GM12878 (cell line): ENCODE results near the gene CNGA4. TPM values are rescaled to one million over a fixed set of nuclear protein-coding genes. Genes with fewer than 3 reads are reported as not detected.

Experiments used
- ATAC-seq: fragments of 200-7000 bp; cut with Tn5 transposase; 3 replicates; pipeline ENCODE4 v1.9.1; 2020; ENCODE audit warnings: mild to moderate bottlenecking, moderate library complexity
- BruUV-seq: library from RNA; stranded (reverse); fragments of 400-500 nt; replicated peaks from 2 replicates; lab custom pipeline; 2021; lab: Mats Ljungman, UMichigan
- CTCF ChIA-PET: fragments of 300-600 bp; sonication (Branson Sonifier 250); formaldehyde crosslinking; extraction: SDS; loops from one replicate; lab custom pipeline; 2021; ENCODE audit warnings: inconsistent platforms; lab: Yijun Ruan, JAX
- POLR2A ChIA-PET: fragments of 350-600 bp; formaldehyde crosslinking; extraction: SDS; loops from one replicate; lab custom pipeline; 2021; ENCODE audit warnings: inconsistent platforms; lab: Charles Lee
- RAD21 ChIA-PET: fragments of 300-600 bp; sonication (Branson Sonifier 250); formaldehyde crosslinking; loops from one replicate; lab custom pipeline; 2023; ENCODE audit warnings: antibody characterized with exemption; ENCODE audit not compliant: unreplicated experiment; lab: Charles Lee
- SMC1A ChIA-PET: fragments of 300-600 bp; sonication (Branson Sonifier 250); formaldehyde crosslinking; loops from one replicate; lab custom pipeline; 2023; ENCODE audit not compliant: unreplicated experiment, uncharacterized antibody; lab: Charles Lee
- DNase-seq: peaks from one replicate; pipeline ENCODE4 v3.0.0-alpha.2; 2011; ENCODE audit warnings: low read depth, low spot score
- FAIRE-seq: peaks from 3 replicates; lab custom pipeline; 2011; peaks lifted over from hg19 to GRCh38; lab: Jason Lieb, UNC
- H2AFZ ChIP-seq: 2 replicates; pipeline ENCODE4 v1.6.0; 2011; ENCODE audit warnings: low read depth, low read length, control low read depth; ENCODE audit not compliant: control insufficient read depth
- H3K27ac ChIP-seq: 2 replicates; pipeline ENCODE4 v1.5.1; 2011; ENCODE audit warnings: control low read depth; ENCODE audit not compliant: control insufficient read depth, insufficient read depth
- H3K27me3 ChIP-seq, 2 experiments: replicated peaks in 1 of 2; 2 replicates each; pipeline versions ENCODE4 v1.6.0 to v1.6.1; 2011; ENCODE audit warnings: low read length in 1 of 2; ENCODE audit not compliant: control insufficient read depth in 2 of 2, insufficient read depth in 2 of 2
- H3K36me3 ChIP-seq, 2 experiments: 2 replicates each; pipeline ENCODE4 v1.5.1; 2011; ENCODE audit warnings: low read length in 1 of 2; ENCODE audit not compliant: control insufficient read depth in 2 of 2, insufficient read depth in 2 of 2
- H3K4me1 ChIP-seq: 2 replicates; pipeline ENCODE4 v1.6.1; 2011; ENCODE audit warnings: mild to moderate bottlenecking, low read length, moderate library complexity, mixed read lengths; ENCODE audit not compliant: control insufficient read depth, insufficient read depth
- H3K4me2 ChIP-seq: 2 replicates; pipeline ENCODE4 v1.6.0; 2011; ENCODE audit warnings: control low read depth; ENCODE audit not compliant: control insufficient read depth, insufficient read depth
- H3K4me3 ChIP-seq: fragments of 200-600 bp; sonication (generic); 2 replicates; pipeline ENCODE4 v1.5.1; 2016
- H3K79me2 ChIP-seq: 2 replicates; pipeline ENCODE4 v1.6.0; 2011; ENCODE audit warnings: low read length; ENCODE audit not compliant: control insufficient read depth, insufficient read depth
- H3K9ac ChIP-seq: 2 replicates; pipeline ENCODE4 v1.8.0; 2011; ENCODE audit warnings: low read length, control low read depth, mixed read lengths; ENCODE audit not compliant: control insufficient read depth, insufficient read depth
- H3K9me3 ChIP-seq: replicated peaks from 3 replicates; pipeline ENCODE4 v1.5.1; 2011; ENCODE audit warnings: mild to moderate bottlenecking, low read length; ENCODE audit not compliant: control insufficient read depth, insufficient read depth
- H4K20me1 ChIP-seq: 2 replicates; pipeline ENCODE4 v1.6.0; 2011; ENCODE audit not compliant: control insufficient read depth, insufficient read depth
- CBFB ChIP-seq: IDR thresholded peaks from 2 replicates; pipeline ENCODE4 v1.6.1; 2016; ENCODE audit warnings: antibody characterized with exemption, low read depth
- CHD2 ChIP-seq: IDR thresholded peaks from 2 replicates; pipeline ENCODE4 v1.6.1; 2011; ENCODE audit warnings: low read depth, low read length, improper control_type of control experiment, borderline replicate concordance
- GABPA ChIP-seq: IDR thresholded peaks from 2 replicates; pipeline ENCODE4 v1.6.1; 2014; ENCODE audit warnings: antibody characterized with exemption, low read depth, mild to moderate bottlenecking, inconsistent platforms
- JUNB ChIP-seq: IDR thresholded peaks from 2 replicates; pipeline ENCODE4 v1.6.1; 2016; ENCODE audit warnings: antibody characterized with exemption, mild to moderate bottlenecking
- MYC ChIP-seq: IDR thresholded peaks from 2 replicates; pipeline ENCODE4 v1.6.1; 2011; ENCODE audit warnings: mild to moderate bottlenecking, low read length, moderate library complexity, inconsistent platforms; ENCODE audit not compliant: insufficient read depth, insufficient replicate concordance, insufficient read length, severe bottlenecking
- NBN ChIP-seq: fragments of 450-650 bp; IDR thresholded peaks from 2 replicates; pipeline ENCODE4 v1.6.1; 2016
- NFIC ChIP-seq: IDR thresholded peaks from 2 replicates; pipeline ENCODE4 v1.6.1; 2012; ENCODE audit warnings: low read depth, mild to moderate bottlenecking, inconsistent platforms, low read length, moderate library complexity
- NR2C2 ChIP-seq: IDR thresholded peaks from 2 replicates; pipeline ENCODE4 v1.6.1; 2011; ENCODE audit warnings: borderline replicate concordance, low read depth; ENCODE audit not compliant: control insufficient read depth, insufficient read length
- RCOR1 ChIP-seq: conservative IDR thresholded peaks from 2 replicates; pipeline ENCODE4 v1.6.1; 2012; ENCODE audit warnings: low read depth, low read length, improper control_type of control experiment
- YBX1 ChIP-seq: fragments of 450-650 bp; IDR thresholded peaks from 2 replicates; pipeline ENCODE4 v1.6.1; 2016; ENCODE audit warnings: antibody characterized with exemption
- WGBS: methylation state at CpG from one replicate; pipeline ENCODE4 v1.1.6; 2016; ENCODE audit warnings: low lambda C conversion rate; ENCODE audit not compliant: insufficient replicate concordance, insufficient coverage; ENCODE audit errors: missing lambda C conversion rate; 5-methylcytosine and 5-hydroxymethylcytosine counted together
- in situ Hi-C: fragments of 300-500 bp; cut with MboI; formaldehyde crosslinking; loops from 9 replicates; pipeline ENCODE4 v1.14.3; 2018; ENCODE audit warnings: mixed read lengths
- intact Hi-C: fragments of 100-400 bp; cut with micrococcal nuclease; formaldehyde crosslinking; loops from one replicate; pipeline ENCODE4 v1.14.2; 2022; ENCODE audit not compliant: unreplicated experiment
- polyA plus RNA-seq, 11 experiments: library from polyadenylated mRNA; depleted of rRNA in 4 of 11; unstranded in 6 of 11; stranded (reverse) in 5 of 11; fragments of >200 nt; fragmentation: Nextera tagmentation in 4 of 11; fragmentation: Illumina TruSeq in 1 of 11; extraction: Ambion mirVana in 4 of 11; extraction: Trizol in 1 of 11; gene quantifications; 1 replicate in 1 of 11; 2 replicates in 10 of 11; pipeline versions ENCODE4 v1.2.1 to v1.2.3, GENCODE V29; 2011 to 2016; ENCODE audit warnings: inconsistent platforms in 2 of 11, missing spikeins in 2 of 11, low read depth in 1 of 11
- total RNA-seq, 4 experiments: library from RNA; depleted of rRNA in 3 of 4; stranded (reverse); fragments of >200 nt in 3 of 4; fragmentation: Illumina TruSeq in 1 of 4; extraction: Trizol in 1 of 4; gene quantifications; 2 replicates each; pipeline versions ENCODE4 v1.2.1 to v1.2.3, GENCODE V29; 2013 to 2021
- TF ChIP-seq, protein P1 (sequence below): IDR thresholded peaks from 2 replicates; pipeline ENCODE4 v1.6.1; 2012; ENCODE audit warnings: low read depth, low read length, improper control_type of control experiment
- TF ChIP-seq, protein P2 (sequence below): fragments of 450-650 bp; IDR thresholded peaks from 2 replicates; pipeline ENCODE4 v1.6.1; 2016; ENCODE audit warnings: mild to moderate bottlenecking, moderate library complexity, borderline replicate concordance

Gene CNGA4
- total and polyA plus RNA-seq, 10 of the 15 experiments (the other 5 are each of a cell fraction or from before 2014, with no cell fraction given), result 0.05 to 0.26 (median 0.07) TPM; not detected in 5

DNA sequence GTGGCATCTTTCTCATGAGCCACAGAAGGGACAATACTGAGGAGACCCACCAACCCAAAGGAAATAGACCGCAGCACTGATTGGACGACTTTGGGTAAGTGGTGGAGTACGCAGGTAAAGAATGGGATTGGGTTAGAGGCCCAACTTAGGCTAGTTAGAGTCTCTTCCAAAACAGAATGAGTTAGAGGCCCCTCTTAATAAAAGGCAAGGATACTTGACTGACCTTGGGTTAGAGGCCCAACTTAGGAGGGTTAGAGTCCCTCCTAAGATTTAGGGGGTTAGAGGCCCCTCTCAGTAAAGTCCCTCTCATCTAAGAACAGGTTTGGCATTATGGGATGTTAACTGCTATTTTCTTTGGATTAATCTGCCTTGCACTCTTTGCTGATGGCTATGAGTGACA is 45.4 kb downstream of the CNGA4 start (continued):
- TF ChIP-seq CHD2 (no peak), JUNB (no peak), MYC (no peak), CBFB (no peak)
- TF ChIP-seq, protein P1, sequence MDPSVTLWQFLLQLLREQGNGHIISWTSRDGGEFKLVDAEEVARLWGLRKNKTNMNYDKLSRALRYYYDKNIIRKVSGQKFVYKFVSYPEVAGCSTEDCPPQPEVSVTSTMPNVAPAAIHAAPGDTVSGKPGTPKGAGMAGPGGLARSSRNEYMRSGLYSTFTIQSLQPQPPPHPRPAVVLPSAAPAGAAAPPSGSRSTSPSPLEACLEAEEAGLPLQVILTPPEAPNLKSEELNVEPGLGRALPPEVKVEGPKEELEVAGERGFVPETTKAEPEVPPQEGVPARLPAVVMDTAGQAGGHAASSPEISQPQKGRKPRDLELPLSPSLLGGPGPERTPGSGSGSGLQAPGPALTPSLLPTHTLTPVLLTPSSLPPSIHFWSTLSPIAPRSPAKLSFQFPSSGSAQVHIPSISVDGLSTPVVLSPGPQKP, result no peak

DNA sequence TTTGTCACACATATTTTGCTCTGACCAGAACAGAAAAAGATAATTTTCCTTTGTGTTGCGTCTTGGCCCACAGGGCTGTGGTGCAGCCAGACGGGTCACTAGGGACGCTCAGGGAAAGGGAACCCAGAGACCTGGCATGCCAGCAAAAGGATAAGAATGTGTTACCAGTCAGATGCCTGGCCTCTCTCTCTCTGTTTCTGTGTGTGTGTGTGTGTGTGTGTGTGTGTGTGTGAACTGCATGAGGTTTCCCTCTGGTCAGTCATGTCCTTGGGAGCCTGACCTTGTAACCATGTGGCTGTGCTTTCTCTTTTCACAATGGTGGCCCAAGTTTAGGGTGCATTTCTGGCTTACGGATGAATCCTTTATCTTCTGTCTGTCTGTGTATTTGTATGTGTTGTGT is 46.1 kb downstream of the CNGA4 start:
- POLR2A ChIA-PET, result no interaction called here
- DNase-seq, result no peak
- Histone ChIP-seq H4K20me1 (no peaks in the 10 kb centered on the region), H3K36me3 (no peaks in the 10 kb centered on the region), H3K4me3 (no peak overlapping the region), H3K27ac (no peak overlapping the region), H3K4me1 (no peaks in the 10 kb centered on the region), H2AFZ (no peak overlapping the region), H3K79me2 (no peaks in the 10 kb centered on the region), H3K27me3 (peaks cover 2 to 4% of the 10 kb centered on the region in 2 experiments; a peak in 3 of 4 replicates), H3K9ac (no peak overlapping the region)
- CTCF ChIA-PET, result no interaction called here
- intact Hi-C loops, result no loop called here
- BruUV-seq, result no TSS peak
- SMC1A ChIA-PET, result interaction anchor here (1.6 kb wide), 1 partner anchor 12 kb away, joined by 3 read pairs; no protein-coding TSS in a partner anchor
- 41% methylated on average over 4 of the region's 4 CpGs for whole genome bisulfite sequencing
- RAD21 ChIA-PET, result no interaction called here
- no peak for FAIRE-seq
- in situ Hi-C loops, result no loop called here
- no peak for ATAC-seq
- TF ChIP-seq GABPA (no peak), NR2C2 (no peak), NBN (no peak), NFIC (no peak), RCOR1 (no peak), YBX1 (no peak)
- TF ChIP-seq, protein P2, sequence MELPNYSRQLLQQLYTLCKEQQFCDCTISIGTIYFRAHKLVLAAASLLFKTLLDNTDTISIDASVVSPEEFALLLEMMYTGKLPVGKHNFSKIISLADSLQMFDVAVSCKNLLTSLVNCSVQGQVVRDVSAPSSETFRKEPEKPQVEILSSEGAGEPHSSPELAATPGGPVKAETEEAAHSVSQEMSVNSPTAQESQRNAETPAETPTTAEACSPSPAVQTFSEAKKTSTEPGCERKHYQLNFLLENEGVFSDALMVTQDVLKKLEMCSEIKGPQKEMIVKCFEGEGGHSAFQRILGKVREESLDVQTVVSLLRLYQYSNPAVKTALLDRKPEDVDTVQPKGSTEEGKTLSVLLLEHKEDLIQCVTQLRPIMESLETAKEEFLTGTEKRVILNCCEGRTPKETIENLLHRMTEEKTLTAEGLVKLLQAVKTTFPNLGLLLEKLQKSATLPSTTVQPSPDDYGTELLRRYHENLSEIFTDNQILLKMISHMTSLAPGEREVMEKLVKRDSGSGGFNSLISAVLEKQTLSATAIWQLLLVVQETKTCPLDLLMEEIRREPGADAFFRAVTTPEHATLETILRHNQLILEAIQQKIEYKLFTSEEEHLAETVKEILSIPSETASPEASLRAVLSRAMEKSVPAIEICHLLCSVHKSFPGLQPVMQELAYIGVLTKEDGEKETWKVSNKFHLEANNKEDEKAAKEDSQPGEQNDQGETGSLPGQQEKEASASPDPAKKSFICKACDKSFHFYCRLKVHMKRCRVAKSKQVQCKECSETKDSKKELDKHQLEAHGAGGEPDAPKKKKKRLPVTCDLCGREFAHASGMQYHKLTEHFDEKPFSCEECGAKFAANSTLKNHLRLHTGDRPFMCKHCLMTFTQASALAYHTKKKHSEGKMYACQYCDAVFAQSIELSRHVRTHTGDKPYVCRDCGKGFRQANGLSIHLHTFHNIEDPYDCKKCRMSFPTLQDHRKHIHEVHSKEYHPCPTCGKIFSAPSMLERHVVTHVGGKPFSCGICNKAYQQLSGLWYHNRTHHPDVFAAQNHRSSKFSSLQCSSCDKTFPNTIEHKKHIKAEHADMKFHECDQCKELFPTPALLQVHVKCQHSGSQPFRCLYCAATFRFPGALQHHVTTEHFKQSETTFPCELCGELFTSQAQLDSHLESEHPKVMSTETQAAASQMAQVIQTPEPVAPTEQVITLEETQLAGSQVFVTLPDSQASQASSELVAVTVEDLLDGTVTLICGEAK, result no peak
- TF ChIP-seq, all 136 proteins: peak for 0
- H3K4me2 ChIP-seq, result no peak overlapping the region
- no peaks in the 10 kb centered on the region for H3K9me3 ChIP-seq
